Astrocyte of the spinal cord (primary cell): Measurements from ENCODE around the gene GMPR2.
"Not testable (repeated sequence)": the region's sequence is repeated elsewhere in the genome, so short reads cannot be mapped to it uniquely, and the experiment has no call there.

Experiments
- DNase-seq: peaks from one replicate; pipeline ENCODE4 v3.0.0; 2011; ENCODE audit warnings: low read depth, low spot score
- H3K4me3 ChIP-seq: 2 replicates; pipeline ENCODE4 v1.5.1; 2011; ENCODE audit warnings: low read depth, mild to moderate bottlenecking, low read length, moderate library complexity
- in situ Hi-C: cut with HindIII; loops from 2 replicates; pipeline ENCODE4 v1.10.0; 2017; ENCODE audit warnings: low sequenced_read_pairs
- TF ChIP-seq, protein P1 (sequence below): IDR thresholded peaks from 2 replicates; pipeline ENCODE4 v1.5.1; 2012; ENCODE audit warnings: low read depth, mild to moderate bottlenecking, low read length, inconsistent platforms

GMPR2 gene

DNA sequence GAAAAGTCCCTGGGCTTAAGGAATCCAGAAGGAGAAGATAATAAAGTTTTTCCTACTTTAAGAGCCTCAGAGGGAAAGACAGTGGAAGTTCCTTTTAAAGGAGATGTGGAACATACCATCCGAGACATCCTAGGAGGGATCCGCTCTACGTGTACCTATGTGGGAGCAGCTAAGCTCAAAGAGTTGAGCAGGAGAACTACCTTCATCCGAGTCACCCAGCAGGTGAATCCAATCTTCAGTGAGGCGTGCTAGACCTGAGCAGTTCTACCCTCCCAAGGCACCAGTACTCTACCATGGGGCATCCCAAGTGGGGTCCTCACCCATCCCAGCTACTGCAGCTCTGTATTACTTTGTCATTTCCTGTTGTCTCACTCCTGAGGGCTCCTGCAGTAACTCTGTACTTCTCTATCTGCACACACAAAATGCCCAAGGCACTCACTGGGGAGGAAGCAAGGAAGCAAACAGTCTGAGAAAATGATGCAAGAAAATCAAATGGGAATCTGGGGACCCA, 5.9 kb downstream of the GMPR2 start:
- in situ Hi-C loops = no loop called here
- H3K4me3 ChIP-seq = no peak overlapping the region
- no peak for DNase-seq
- TF ChIP-seq, protein P1, sequence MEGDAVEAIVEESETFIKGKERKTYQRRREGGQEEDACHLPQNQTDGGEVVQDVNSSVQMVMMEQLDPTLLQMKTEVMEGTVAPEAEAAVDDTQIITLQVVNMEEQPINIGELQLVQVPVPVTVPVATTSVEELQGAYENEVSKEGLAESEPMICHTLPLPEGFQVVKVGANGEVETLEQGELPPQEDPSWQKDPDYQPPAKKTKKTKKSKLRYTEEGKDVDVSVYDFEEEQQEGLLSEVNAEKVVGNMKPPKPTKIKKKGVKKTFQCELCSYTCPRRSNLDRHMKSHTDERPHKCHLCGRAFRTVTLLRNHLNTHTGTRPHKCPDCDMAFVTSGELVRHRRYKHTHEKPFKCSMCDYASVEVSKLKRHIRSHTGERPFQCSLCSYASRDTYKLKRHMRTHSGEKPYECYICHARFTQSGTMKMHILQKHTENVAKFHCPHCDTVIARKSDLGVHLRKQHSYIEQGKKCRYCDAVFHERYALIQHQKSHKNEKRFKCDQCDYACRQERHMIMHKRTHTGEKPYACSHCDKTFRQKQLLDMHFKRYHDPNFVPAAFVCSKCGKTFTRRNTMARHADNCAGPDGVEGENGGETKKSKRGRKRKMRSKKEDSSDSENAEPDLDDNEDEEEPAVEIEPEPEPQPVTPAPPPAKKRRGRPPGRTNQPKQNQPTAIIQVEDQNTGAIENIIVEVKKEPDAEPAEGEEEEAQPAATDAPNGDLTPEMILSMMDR = no peak

DNA sequence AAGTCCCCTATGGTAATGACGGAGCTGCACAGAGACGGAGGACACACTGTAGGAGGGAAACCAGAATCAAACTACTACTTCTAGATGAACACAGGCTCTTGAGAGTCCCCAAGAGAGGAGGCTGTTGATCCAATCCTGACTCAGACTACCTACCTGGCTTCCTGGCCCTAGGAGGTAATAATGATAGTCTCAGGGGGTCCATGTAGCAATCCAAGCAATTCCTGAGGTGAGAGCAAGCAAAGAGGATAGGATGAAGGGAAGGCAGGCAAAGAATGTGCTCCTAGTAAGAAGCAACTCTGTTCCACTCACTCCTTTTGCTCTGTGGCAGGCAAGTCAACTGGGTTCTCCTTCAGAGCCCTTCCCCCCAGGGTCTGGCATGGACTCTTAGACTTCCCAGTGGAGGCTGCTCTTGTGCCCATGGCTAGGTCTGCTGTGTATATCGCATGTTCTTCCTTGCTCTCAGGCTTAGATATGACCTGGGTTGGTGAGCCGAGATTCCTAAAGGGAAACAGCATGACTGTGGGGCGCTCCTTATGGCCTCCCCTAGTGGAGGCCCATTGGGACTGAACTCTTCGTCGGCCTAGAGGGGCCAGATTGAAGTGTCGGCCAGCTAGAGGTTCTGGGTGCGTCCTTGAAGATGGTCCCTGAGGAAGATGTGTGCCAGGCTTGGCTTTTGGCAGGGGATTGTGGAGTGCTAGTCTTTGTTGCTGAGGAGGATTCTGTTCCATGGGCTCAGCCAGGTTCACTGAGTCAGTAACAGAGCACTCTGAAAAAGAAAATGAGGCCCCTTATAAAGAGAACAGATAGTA, 7.6 kb downstream of the GMPR2 start:
- in situ Hi-C loops = no loop called here
- TF ChIP-seq, protein P1 = no peak
- H3K4me3 ChIP-seq = no peak overlapping the region
- no peak for DNase-seq

DNA sequence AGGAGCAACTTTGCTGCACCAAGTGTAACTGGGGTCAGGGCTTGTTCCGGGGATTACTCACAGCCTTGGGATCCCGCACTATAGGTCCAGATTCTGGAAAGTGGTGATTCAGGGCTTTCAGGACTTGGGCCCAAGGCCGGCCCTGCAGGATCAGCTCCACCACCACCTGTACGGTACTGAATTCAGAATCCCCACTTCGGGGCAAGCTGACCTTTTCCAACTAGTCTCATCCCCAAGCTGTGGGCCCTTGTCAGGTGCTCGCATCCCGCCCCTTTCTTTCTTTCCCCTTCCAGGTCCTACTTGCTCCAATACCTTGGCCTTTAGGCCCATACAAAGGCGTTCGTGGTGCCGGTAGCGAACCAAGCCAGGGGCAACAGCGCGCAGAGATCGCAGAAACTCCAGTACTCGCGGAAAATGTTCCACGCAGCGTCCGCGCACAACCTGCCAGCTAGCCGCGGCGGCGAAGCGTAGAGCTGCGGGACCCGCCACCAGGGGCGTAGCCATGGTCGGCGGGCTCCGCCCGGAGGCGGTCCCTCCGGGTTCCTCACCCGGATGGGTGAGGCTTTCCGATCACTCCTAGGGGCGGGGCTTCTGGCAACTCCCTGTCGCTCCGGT, 9.2 kb downstream of the GMPR2 start:
- DNase-seq = peak; percentile 95
- H3K4me3 ChIP-seq = peak overlapping the region; percentile 90
- TF ChIP-seq, protein P1 = peak; percentile 44
- in situ Hi-C loops = no loop called here

DNA sequence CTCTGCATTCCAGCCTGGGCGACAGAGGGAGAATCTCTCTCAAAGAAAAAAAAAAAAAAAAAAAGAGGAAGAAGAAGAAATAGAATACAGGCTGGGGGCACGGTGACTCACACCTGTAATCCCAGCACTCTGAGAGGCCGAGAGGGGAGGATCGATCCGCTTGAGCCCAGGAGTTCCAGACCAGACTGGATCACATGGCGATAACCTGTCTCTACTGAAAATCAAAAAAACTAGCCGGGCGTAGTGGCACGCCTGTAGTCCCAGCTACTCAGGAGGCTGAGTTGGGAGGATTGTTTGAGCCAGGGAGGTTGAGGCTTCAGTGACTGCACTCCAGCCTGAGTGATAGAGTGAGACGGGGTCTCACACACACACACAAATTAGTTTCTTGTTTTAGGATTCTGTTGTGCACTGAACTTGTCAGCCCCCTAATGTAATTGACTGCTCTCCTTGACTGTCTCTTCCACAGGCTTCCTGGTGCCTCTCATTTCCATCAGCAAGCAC, 10.7 kb downstream of the GMPR2 start:
- in situ Hi-C loops = no loop called here
- DNase-seq = no peak
- TF ChIP-seq, protein P1 = no peak

DNA sequence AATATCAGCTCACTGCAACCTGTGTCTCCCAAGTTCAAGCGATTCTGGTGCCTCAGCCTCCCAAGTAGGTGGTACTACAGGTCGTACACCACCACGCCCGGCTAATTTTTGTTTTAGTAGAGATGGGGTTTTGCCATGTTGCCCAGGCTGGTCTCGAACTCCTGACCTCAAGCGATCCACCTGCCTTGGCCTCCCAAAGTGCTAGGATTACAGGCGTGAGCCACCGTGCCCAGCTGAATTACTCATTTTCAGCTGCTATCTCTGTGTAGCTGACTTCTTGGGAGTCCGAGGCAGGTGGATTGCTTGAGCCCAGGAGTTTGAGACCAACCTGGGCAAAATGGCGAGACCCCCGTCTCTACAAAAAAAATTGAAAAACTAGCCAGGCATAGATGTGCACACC, 12.6 kb downstream of the GMPR2 start:
- DNase-seq, in situ Hi-C loops, H3K4me3 ChIP-seq: not testable (repeated sequence)

More for the DNA sequence above, 10.7 kb downstream of the GMPR2 start:
- peak overlapping the region; percentile 90 for H3K4me3 ChIP-seq

DNA sequence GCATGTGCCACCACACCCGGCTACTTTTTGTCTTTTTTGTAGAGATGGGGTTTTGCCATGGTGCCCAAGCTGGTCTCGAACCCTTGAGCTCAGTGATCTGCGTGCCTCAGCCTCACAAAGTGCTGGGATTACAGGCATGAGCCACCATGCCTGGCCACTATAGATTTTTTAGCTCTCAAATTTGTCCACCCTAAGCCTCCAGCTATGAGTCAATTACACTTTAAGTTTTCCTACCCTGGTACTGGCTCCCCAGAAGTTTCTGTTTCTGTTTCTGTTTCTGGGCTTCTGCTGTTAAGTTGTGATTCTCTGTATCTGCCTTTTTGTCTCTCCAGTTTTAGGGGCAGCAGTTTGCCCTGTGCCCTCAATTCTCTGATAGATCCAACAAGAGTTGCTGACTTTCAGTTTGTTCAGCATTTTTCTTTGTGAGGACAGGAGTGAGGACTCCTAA, 14.1 kb downstream of the GMPR2 start:
- H3K4me3 ChIP-seq = no peak overlapping the region

More for the DNA sequence above, 14.1 kb downstream of the GMPR2 start:
- TF ChIP-seq, protein P1 = no peak
- no peak for DNase-seq
- in situ Hi-C loops = no loop called here
